ENCODE measurements around the gene SLC44A3.

Gene SLC44A3

GRCh38 chr1:94865360-94865759 is 45.2 kb downstream of the SLC44A3 start:
- TF ChIP-seq CTCF (IDR thresholded peaks at IDR 0.05), result no peak

- TF ChIP-seq CTCF (IDR thresholded peaks at IDR 0.05), result no peak
Measured at GRCh38 chr1:94866164-94866807, 46.1 kb downstream of the SLC44A3 start.

GRCh38 chr1:94871031-94871430 is 50.9 kb downstream of the SLC44A3 start:
- TF ChIP-seq CTCF (IDR thresholded peaks at IDR 0.05), result no peak

- TF ChIP-seq CTCF (IDR thresholded peaks at IDR 0.05), result no peak
Measured at GRCh38 chr1:94872771-94873495, 52.8 kb downstream of the SLC44A3 start.

GRCh38 chr1:94873520-94874351 is 53.6 kb downstream of the SLC44A3 start:
- no peak for TF ChIP-seq CTCF (IDR thresholded peaks at IDR 0.05)

- no peak for TF ChIP-seq CTCF (IDR thresholded peaks at IDR 0.05)
Measured at GRCh38 chr1:94874423-94874822, 54.3 kb downstream of the SLC44A3 start.

- no peak for TF ChIP-seq CTCF (IDR thresholded peaks at IDR 0.05)
Measured at GRCh38 chr1:94875794-94876193, 55.6 kb downstream of the SLC44A3 start.
